A549 (cell line): ENCODE measurements around the gene RGS16. TPM values are rescaled to one million over a fixed set of nuclear protein-coding genes. Genes with fewer than 3 reads are reported as not detected.
A peak's percentile ranks its signal among the peaks of the same experiment; 100 is the strongest.

ENCODE experiments used
- ATAC-seq, 2 experiments: fragments of 200-7000 bp in 1 of 2; fragments of >200 bp in 1 of 2; cut with Nextera tagmentation in 1 of 2; cut with Tn5 transposase in 1 of 2; 3 replicates each; pipeline versions ENCODE4 v1.8.0 to v1.9.1; 2018 to 2020; ENCODE audit warnings: mild to moderate bottlenecking in 1 of 2, moderate library complexity in 1 of 2
- CTCF ChIA-PET: fragments of 300-600 bp; sonication (Branson Sonifier 250); formaldehyde crosslinking; extraction: SDS; loops from one replicate; lab custom pipeline; 2021; ENCODE audit warnings: antibody characterized with exemption, inconsistent platforms; lab: Yijun Ruan, JAX
- POLR2A ChIA-PET: fragments of 350-600 bp; formaldehyde crosslinking; extraction: SDS; loops from one replicate; lab custom pipeline; 2021; ENCODE audit warnings: antibody characterized with exemption, inconsistent platforms; lab: Yijun Ruan, JAX
- DNase-seq, 2 experiments: peaks; one replicate each; pipeline versions ENCODE4 v3.0.0 to v3.0.0-alpha.2; 2011 to 2016; ENCODE audit warnings: low read depth in 1 of 2, low spot score in 1 of 2
- FAIRE-seq: peaks from 2 replicates; lab custom pipeline; 2011; peaks lifted over from hg19 to GRCh38; lab: Jason Lieb, UNC
- H3K27ac ChIP-seq, 2 experiments: fragments of >200 bp; sonication (Bioruptor Twin); formaldehyde crosslinking; 3 replicates each; pipeline ENCODE4 v1.5.1; 2016 to 2017
- H3K4me1 ChIP-seq: fragments of >200 bp; sonication (Bioruptor Twin); formaldehyde crosslinking; 3 replicates; pipeline ENCODE4 v1.6.1; 2016
- H3K4me2 ChIP-seq: fragments of >200 bp; sonication (Bioruptor Twin); formaldehyde crosslinking; 3 replicates; pipeline ENCODE4 v1.6.1; 2016
- H3K4me3 ChIP-seq: fragments of >200 bp; sonication (Bioruptor Twin); formaldehyde crosslinking; 3 replicates; pipeline ENCODE4 v1.5.1; 2016
- H3K9me3 ChIP-seq: fragments of >200 bp; sonication (Bioruptor Twin); formaldehyde crosslinking; 3 replicates; pipeline ENCODE4 v1.6.1; 2016
- CEBPB ChIP-seq, 2 experiments: fragments of >200 bp in 1 of 2; sonication (Bioruptor Twin) in 1 of 2; formaldehyde crosslinking in 1 of 2; IDR thresholded peaks; 2 replicates each; pipeline ENCODE4 v1.6.1; 2012 to 2016
- CHD2 ChIP-seq: fragments of 150-350 bp; IDR thresholded peaks from 2 replicates; pipeline ENCODE4 v1.6.1; 2014; ENCODE audit warnings: low read length; ENCODE audit not compliant: partially characterized antibody
- FOSL2 ChIP-seq, 2 experiments: fragments of 450-650 bp in 1 of 2; fragments of >200 bp in 1 of 2; sonication (Bioruptor Twin) in 1 of 2; formaldehyde crosslinking; IDR thresholded peaks; 2 replicates each; pipeline versions ENCODE4 v1.5.0 to v1.6.1; 2016 to 2020; ENCODE audit warnings: mild to moderate bottlenecking in 1 of 2, moderate library complexity in 1 of 2
- MAFK ChIP-seq: fragments of 450-650 bp; IDR thresholded peaks from 2 replicates; pipeline ENCODE4 v1.6.1; 2014; ENCODE audit not compliant: partially characterized antibody
- NR3C1 ChIP-seq: fragments of >200 bp; sonication (Bioruptor Twin); formaldehyde crosslinking; IDR thresholded peaks from 3 replicates; pipeline ENCODE4 v1.6.1; 2017
- PHF8 ChIP-seq: fragments of 200-600 bp; sonication (generic); IDR thresholded peaks from 2 replicates; pipeline ENCODE4 v1.6.1; 2016; ENCODE audit warnings: low read depth, mild to moderate bottlenecking, antibody characterized with exemption, moderate library complexity, borderline replicate concordance
- POLR2A ChIP-seq: IDR thresholded peaks from 2 replicates; pipeline ENCODE4 v1.6.1; 2012; ENCODE audit warnings: mild to moderate bottlenecking, low read length
- SREBF2 ChIP-seq: fragments of 450-650 bp; IDR thresholded peaks from 2 replicates; pipeline ENCODE4 v1.6.1; 2014; ENCODE audit warnings: mild to moderate bottlenecking, moderate library complexity
- WGBS: methylation state at CpG from one replicate; pipeline ENCODE4 v1.1.6; 2017; ENCODE audit errors: missing lambda C conversion rate; 5-methylcytosine and 5-hydroxymethylcytosine counted together
- polyA minus RNA-seq: library from RNA; depleted of rRNA, polyadenylated mRNA; stranded (reverse); fragments of >200 nt; gene quantifications from 2 replicates; pipeline ENCODE4 v1.2.3, GENCODE V29; 2011; rRNA and poly(A)+ RNA removed
- polyA plus RNA-seq, 4 experiments: library from polyadenylated mRNA; depleted of rRNA in 3 of 4; stranded (reverse); fragments of >200 nt; fragmentation: RNase III in 1 of 4; extraction: RNeasy Plus Mini Kit Qiagen cat#74134 plus additional on column Dnase treatment in 1 of 4; gene quantifications; 2 replicates in 3 of 4; 3 replicates in 1 of 4; pipeline ENCODE4 v1.2.3, GENCODE V29; 2011 to 2017
- TF ChIP-seq, protein P1 (sequence below): IDR thresholded peaks from 2 replicates; pipeline ENCODE4 v1.6.1; 2012; ENCODE audit warnings: low read depth, borderline replicate concordance
- TF ChIP-seq, protein P2 (sequence below): IDR thresholded peaks from 2 replicates; pipeline ENCODE4 v1.6.1; 2012
- TF ChIP-seq, protein P3 (sequence below): fragments of >200 bp; sonication (Bioruptor Twin); formaldehyde crosslinking; IDR thresholded peaks from 3 replicates; pipeline ENCODE4 v1.6.1; 2016

The RGS16 gene, protein sequence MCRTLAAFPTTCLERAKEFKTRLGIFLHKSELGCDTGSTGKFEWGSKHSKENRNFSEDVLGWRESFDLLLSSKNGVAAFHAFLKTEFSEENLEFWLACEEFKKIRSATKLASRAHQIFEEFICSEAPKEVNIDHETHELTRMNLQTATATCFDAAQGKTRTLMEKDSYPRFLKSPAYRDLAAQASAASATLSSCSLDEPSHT
- polyA plus RNA-seq (2011; rRNA removed) (0.30 and 0.45 TPM in 2 replicates), polyA plus RNA-seq (2017; fragmentation: RNase III; extraction: RNeasy Plus Mini Kit Qiagen cat#74134 plus additional on column Dnase treatment) (0.13 to 0.15 TPM (median 0.13 TPM) in 3 replicates), polyA minus RNA-seq (0.37 and 0.39 TPM in 2 replicates)
- 0.21 and 0.25 TPM in 2 replicates for polyA plus RNA-seq (2012; cell fraction: cytosol; rRNA removed)
- polyA plus RNA-seq (2012; cell fraction: nucleus; rRNA removed): 0.28 and 0.33 TPM in 2 replicates

DNA sequence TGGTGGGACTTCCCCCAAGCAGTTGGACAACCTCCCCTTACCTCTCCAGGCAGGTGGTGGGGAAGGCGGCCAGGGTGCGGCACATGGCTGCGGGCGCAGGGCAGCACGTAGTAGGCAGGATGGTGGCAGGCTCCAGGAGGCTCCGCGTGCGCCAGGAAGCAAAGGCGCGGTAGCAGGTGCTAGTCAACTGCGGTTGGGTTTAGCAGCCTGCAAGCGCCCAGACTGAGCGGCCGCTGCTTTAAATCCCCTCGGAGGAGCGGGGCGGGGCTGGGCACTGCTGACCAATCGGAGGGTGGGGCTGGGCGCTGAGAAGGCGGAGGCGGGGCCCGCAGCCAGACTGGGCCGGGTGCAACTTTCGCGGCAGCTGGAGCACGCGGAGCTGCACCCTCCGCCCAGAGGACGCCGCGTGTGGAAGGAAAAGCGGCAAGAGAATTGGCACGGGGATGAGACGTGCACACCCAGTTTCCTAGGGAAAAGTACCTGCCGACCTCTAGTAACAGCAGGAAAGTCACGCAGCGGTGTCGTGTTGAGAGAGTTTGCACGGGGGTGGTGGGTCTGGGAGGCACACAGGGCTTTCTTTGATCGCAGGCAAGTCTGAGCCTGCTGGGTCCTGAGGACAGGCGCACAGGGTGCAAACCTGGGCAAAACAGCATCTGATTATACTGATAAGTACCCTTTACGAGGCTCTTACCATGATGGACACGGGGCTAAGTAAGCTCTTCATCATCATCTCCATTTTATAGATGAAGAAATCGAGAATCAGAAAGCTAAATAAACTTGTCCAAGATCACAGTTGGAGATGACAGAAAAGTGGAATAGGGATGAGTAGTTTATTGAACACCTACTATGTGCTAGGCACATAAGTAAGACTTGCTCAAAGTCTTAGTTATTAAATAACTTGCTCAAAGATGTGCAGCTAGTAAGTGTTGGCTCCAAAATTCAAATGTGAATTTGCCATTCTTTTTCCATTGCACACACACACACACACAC lies at the start of gene RGS16:
RGS16 (minus strand) TSS at position 215 of the 990 bp plus-strand sequence; CDS start at position 85, 130 bp downstream.
- TF ChIP-seq POLR2A (peak; percentile 52), PHF8 (no peak), CHD2 (no peak)
- TF ChIP-seq, protein P1, sequence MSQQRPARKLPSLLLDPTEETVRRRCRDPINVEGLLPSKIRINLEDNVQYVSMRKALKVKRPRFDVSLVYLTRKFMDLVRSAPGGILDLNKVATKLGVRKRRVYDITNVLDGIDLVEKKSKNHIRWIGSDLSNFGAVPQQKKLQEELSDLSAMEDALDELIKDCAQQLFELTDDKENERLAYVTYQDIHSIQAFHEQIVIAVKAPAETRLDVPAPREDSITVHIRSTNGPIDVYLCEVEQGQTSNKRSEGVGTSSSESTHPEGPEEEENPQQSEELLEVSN: peak; percentile 95
- TF ChIP-seq, protein P2, sequence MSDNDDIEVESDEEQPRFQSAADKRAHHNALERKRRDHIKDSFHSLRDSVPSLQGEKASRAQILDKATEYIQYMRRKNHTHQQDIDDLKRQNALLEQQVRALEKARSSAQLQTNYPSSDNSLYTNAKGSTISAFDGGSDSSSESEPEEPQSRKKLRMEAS: peak; percentile 93
- TF ChIP-seq, protein P3, sequence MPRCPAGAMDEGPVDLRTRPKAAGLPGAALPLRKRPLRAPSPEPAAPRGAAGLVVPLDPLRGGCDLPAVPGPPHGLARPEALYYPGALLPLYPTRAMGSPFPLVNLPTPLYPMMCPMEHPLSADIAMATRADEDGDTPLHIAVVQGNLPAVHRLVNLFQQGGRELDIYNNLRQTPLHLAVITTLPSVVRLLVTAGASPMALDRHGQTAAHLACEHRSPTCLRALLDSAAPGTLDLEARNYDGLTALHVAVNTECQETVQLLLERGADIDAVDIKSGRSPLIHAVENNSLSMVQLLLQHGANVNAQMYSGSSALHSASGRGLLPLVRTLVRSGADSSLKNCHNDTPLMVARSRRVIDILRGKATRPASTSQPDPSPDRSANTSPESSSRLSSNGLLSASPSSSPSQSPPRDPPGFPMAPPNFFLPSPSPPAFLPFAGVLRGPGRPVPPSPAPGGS: no peak
- TF ChIP-seq, all 56 proteins: peak for 3
- POLR2A ChIA-PET: interaction anchor here (0.6 kb wide), 1 partner anchor 174 kb away, joined by 4 read pairs; no protein-coding TSS in a partner anchor
- Histone ChIP-seq H3K9me3 (no peaks in the 10 kb centered on the region), H3K4me3 (peak within 1 kb of the TSS; percentile 48), H3K4me2 (peak within 1 kb of the TSS; percentile 93), H3K4me1 (peaks cover 8% of the 10 kb centered on the region; the same call in 2 of the 3 replicates), H3K27ac (peak within 1 kb of the TSS; percentile 23 to 63; a peak in 3 of 6 replicates)
- peak; percentile 86 to 97 for ATAC-seq
- 18% methylated on average over 26 of the region's 44 CpGs for WGBS
- FAIRE-seq: no peak
- CTCF ChIA-PET: interaction anchor here (2.7 to 14.3 kb wide), 3 partner anchors 9 to 182 kb away, joined by 11 to 415 read pairs (median 28); partner anchors contain the start of gene NPL
- DNase-seq: peak; percentile 76 to 93

DNA sequence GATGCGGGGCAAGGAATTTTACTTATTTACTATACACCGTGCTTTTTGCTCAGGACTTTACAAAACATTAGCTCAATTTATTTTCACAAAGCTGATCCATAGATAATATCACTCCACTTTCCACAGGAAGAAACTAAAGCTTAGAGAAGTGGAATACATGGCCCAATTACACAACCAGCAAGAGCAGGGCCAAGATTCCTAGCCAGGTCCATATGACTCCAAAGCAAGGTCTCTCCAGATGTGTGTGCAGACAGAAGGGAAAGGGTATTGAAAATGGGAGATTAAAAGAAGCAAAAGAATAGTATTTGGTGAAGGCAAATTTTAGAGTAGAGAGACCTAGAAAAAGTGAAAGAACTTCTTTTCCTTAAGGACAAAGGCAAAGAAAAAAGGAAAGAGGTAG lies 49.8 kb upstream of the RGS16 start:
- Histone ChIP-seq H3K9me3 (no peaks in the 10 kb centered on the region), H3K4me2 (no peak overlapping the region), H3K4me1 (no peaks in the 10 kb centered on the region), H3K4me3 (no peak overlapping the region), H3K27ac (no peak overlapping the region)
- ChIA-PET CTCF (interaction anchor here (1.4 kb wide), 1 partner anchor 13 kb away, joined by 5 read pairs; no protein-coding TSS in a partner anchor), POLR2A (no interaction called here)
- WGBS: 70% methylated on average over 2 of the region's 2 CpGs
- TF ChIP-seq CEBPB (IDR thresholded peaks at IDR 0.05) (no peak), NR3C1 (no peak)
- FAIRE-seq (no peak), ATAC-seq (no peak), DNase-seq (no peak)

DNA sequence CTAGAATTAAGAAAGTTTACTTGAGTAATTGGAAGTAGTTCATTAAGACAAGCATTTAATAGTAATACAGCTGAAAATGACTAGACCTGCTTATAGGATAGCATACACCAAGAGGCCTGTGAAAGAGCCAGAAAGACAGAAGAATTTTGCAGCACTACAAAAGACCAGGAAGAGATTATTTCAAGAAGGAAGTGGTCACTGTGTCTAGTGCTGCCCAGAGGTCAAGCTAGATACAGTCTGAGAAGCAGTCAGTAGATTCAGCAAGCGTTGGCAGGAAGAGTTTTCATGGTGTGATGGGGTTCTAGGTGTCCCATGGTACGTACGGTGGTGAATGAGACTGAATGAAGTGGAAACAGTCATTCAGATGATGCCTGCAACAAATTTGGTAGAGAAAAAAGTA lies 48.7 kb upstream of the RGS16 start:
- no peak for FAIRE-seq
- WGBS: 41% methylated on average over 3 of the region's 3 CpGs
- DNase-seq: no peak
- POLR2A ChIA-PET: no interaction called here
- TF ChIP-seq MAFK (no peak), SREBF2 (no peak), FOSL2 (IDR thresholded peaks at IDR 0.05) (no peak), FOSL2 (CRISPR knock-in tag; IDR thresholded peaks at IDR 0.05) (no peak)
- TF ChIP-seq, protein P1: no peak
- H3K9me3 ChIP-seq: no peaks in the 10 kb centered on the region
- H3K4me3 ChIP-seq: no peak overlapping the region
- no peaks in the 10 kb centered on the region for H3K4me1 ChIP-seq
- no peak for ATAC-seq
- H3K27ac ChIP-seq: no peak overlapping the region
- no peak overlapping the region for H3K4me2 ChIP-seq
- CTCF ChIA-PET: interaction anchor here (0.6 to 1.4 kb wide), 2 partner anchors 14 to 41 kb away, joined by 5 read pairs; no protein-coding TSS in a partner anchor
